Dermis blood vessel endothelial cell (primary cell): ENCODE data around the gene OR10A7. TPM values are rescaled to one million over a fixed set of nuclear protein-coding genes. Genes with fewer than 3 reads are reported as not detected.
"Not testable (repeated sequence)": the region's sequence is repeated elsewhere in the genome, so short reads cannot be mapped to it uniquely, and the experiment has no call there.

ENCODE experiments used
- DNase-seq: peaks from one replicate; pipeline ENCODE4 v3.0.0; 2010
- total RNA-seq: library from RNA; depleted of rRNA; stranded (reverse); fragments of >200 nt; gene quantifications from 2 replicates; pipeline ENCODE4 v1.2.3, GENCODE V29; 2014

The OR10A7 gene
- total RNA-seq: not detected in 2 replicates

- DNase-seq: no peak
Observed at GRCh38 chr12:55220725-55221124, at the start of gene OR10A7. OR10A7 (plus strand) TSS chr12:55221025; CDS start chr12:55221025, 0 bp downstream.

GRCh38 chr12:55171445-55171844 is 49.4 kb upstream of the OR10A7 start:
- no peak for DNase-seq

GRCh38 chr12:55171846-55172245 is 49.0 kb upstream of the OR10A7 start:
- DNase-seq: not testable (repeated sequence)

GRCh38 chr12:55172686-55173085 is 48.1 kb upstream of the OR10A7 start:
- no peak for DNase-seq

- DNase-seq: no peak
Observed at GRCh38 chr12:55173456-55173855, 47.4 kb upstream of the OR10A7 start.

GRCh38 chr12:55188573-55188972 is 32.3 kb upstream of the OR10A7 start:
- DNase-seq: no peak

- DNase-seq: peak; percentile 91
Observed at GRCh38 chr12:55188974-55189556, 31.8 kb upstream of the OR10A7 start.

- no peak for DNase-seq
Observed at GRCh38 chr12:55194382-55194781, 26.4 kb upstream of the OR10A7 start.

- DNase-seq: no peak
Observed at GRCh38 chr12:55226523-55226922, 5.7 kb downstream of the OR10A7 start.

- DNase-seq: no peak
Observed at GRCh38 chr12:55227643-55228042, 6.8 kb downstream of the OR10A7 start.

- no peak for DNase-seq
Observed at GRCh38 chr12:55244309-55244708, 23.5 kb downstream of the OR10A7 start, which contains the start of gene OR6C74. OR6C74 (plus strand) TSS chr12:55244609; CDS start chr12:55247288, 2,679 bp downstream.

GRCh38 chr12:55246159-55246558 is 25.3 kb downstream of the OR10A7 start:
- no peak for DNase-seq

- no peak for DNase-seq
Observed at GRCh38 chr12:55250944-55251343, 30.1 kb downstream of the OR10A7 start.

GRCh38 chr12:55253281-55253680 is 32.5 kb downstream of the OR10A7 start:
- no peak for DNase-seq

- DNase-seq: no peak
Observed at GRCh38 chr12:55256831-55257230, 36.0 kb downstream of the OR10A7 start.

- DNase-seq: no peak
Observed at GRCh38 chr12:55258303-55258702, 37.5 kb downstream of the OR10A7 start.

Other genes starting within 250 kb of the OR10A7 start
- not detected in 2 replicates for gene TESPA1, start 236.3 kb upstream of the OR10A7 start, total RNA-seq
- gene NEUROD4, start 201.1 kb upstream of the OR10A7 start, total RNA-seq: not detected in 2 replicates
- not detected in 2 replicates for gene OR9K2, start 94.6 kb upstream of the OR10A7 start, total RNA-seq
- not detected in 2 replicates for gene OR6C74, start 23.6 kb downstream of the OR10A7 start, total RNA-seq
- gene OR6C6, start 75.5 kb downstream of the OR10A7 start, total RNA-seq: not detected in 2 replicates
- not detected in 2 replicates for gene OR6C1, start 93.3 kb downstream of the OR10A7 start, total RNA-seq
- not detected in 2 replicates for gene OR6C3, start 109.7 kb downstream of the OR10A7 start, total RNA-seq
- not detected in 2 replicates for gene OR6C75, start 141.9 kb downstream of the OR10A7 start, total RNA-seq
- gene OR6C65, start 179.5 kb downstream of the OR10A7 start, total RNA-seq: not detected in 2 replicates
- gene OR6C76, start 205.2 kb downstream of the OR10A7 start, total RNA-seq: not detected in 2 replicates
- gene OR6C2, start 223.1 kb downstream of the OR10A7 start, total RNA-seq: not detected in 2 replicates
- gene OR6C70, start 249.1 kb downstream of the OR10A7 start, total RNA-seq: not detected in 2 replicates